Inflammatory macrophage treated with lipopolysaccharide for 4 hours (primary cell): ENCODE measurements around the gene NUP205.

Experiments used
- DNase-seq: peaks from one replicate; pipeline ENCODE4 v3.0.0-alpha.2; 2020

NUP205 gene, protein sequence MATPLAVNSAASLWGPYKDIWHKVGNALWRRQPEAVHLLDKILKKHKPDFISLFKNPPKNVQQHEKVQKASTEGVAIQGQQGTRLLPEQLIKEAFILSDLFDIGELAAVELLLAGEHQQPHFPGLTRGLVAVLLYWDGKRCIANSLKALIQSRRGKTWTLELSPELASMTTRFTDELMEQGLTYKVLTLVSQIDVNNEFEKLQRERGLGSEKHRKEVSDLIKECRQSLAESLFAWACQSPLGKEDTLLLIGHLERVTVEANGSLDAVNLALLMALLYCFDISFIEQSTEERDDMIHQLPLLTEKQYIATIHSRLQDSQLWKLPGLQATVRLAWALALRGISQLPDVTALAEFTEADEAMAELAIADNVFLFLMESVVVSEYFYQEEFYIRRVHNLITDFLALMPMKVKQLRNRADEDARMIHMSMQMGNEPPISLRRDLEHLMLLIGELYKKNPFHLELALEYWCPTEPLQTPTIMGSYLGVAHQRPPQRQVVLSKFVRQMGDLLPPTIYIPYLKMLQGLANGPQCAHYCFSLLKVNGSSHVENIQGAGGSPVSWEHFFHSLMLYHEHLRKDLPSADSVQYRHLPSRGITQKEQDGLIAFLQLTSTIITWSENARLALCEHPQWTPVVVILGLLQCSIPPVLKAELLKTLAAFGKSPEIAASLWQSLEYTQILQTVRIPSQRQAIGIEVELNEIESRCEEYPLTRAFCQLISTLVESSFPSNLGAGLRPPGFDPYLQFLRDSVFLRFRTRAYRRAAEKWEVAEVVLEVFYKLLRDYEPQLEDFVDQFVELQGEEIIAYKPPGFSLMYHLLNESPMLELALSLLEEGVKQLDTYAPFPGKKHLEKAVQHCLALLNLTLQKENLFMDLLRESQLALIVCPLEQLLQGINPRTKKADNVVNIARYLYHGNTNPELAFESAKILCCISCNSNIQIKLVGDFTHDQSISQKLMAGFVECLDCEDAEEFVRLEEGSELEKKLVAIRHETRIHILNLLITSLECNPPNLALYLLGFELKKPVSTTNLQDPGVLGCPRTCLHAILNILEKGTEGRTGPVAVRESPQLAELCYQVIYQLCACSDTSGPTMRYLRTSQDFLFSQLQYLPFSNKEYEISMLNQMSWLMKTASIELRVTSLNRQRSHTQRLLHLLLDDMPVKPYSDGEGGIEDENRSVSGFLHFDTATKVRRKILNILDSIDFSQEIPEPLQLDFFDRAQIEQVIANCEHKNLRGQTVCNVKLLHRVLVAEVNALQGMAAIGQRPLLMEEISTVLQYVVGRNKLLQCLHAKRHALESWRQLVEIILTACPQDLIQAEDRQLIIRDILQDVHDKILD (N-terminal part only)

DNA sequence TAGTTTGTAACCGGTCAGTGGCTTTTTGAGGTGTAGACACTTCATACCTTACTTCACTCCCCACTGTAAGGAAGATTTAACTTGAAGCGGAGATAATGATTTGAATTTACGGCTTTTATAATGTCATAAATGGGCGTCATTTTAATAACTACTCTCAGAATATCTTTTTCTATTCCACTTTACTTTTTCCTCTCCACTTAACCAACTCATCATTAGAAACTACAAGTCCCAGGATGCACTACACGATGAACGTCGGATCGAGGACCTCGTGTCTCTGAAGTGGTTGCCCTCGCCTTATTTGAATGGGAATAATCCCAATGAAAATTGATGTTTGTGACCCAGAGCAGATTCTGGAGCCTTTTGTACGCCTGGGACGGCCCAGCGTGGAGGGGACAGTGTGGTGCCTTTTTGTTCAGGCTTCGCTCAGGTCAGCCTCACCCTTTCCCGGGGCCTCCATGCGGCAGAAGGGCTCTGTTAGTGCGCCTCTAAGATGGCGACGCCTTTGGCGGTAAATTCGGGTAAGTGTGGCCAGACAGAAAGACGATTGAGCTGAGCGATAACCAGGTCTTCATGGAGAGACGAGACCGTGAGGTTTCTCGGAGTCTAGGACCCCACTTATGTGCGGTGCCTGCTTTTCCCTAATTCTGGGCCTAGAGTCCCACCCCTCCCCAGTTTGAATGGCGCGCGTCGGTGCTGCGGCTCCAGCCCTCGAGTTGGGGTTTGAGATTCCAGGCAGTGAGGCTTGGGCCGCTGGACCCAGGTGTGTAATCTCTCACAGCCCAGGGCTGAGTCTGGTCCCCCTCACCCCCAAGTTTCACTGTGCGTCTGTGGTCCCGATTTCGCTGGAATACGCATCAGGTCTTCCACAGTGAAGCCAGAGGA lies at the start of gene NUP205:
Gene NUP205, plus strand, starts transcription at position 463 of the 882 bp plus-strand sequence. Its CDS starts 28 bp downstream, at position 491.
- peak; percentile 79 for DNase-seq

DNA sequence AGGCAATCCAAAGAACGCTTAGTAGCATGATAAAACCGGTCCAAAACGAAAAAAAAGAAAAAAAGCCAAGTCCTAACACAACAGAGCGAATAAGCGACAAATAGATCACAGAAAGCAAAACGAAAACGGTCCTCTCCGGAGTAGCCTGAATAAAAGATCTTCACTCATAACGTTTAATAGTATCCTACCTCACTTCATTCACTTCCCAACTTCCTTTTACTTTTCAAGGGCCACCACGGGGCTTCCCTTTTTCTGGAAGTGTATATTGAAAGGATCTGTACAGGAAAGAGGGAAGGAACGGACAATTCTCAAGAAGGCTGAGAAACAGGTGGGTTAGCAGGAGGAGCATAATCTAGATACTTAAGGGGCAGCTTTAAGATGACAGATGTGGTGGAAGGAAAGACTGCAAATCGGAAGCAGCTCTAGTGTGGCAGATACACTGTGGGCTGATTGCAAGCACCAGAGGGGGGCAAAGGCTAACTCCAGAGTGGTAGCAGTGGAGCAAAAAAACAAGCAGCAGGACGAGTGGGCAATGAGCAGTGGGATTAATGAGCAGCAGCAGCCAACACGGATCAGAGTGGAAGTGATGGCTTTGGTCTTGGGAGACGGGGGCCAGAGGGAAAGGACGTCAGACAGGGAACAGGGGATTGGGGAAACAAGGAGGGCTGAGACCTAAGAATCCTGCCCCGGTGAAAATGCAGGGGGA lies 48.7 kb upstream of the NUP205 start:
- DNase-seq = peak; percentile 46

DNA sequence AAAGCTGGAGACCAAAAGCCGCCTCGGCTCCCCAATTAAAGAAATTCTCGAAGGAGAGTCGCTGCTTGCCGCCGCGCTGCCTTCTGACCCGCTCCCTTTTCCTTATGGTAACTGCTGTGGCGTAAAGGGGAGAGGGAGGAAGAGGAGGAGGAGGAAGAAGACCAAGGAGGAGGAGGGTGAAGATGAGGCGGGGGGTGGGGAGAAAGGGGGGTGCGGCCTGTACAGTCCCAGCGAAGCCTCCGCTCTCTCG lies 48.2 kb upstream of the NUP205 start:
- DNase-seq = no peak

DNA sequence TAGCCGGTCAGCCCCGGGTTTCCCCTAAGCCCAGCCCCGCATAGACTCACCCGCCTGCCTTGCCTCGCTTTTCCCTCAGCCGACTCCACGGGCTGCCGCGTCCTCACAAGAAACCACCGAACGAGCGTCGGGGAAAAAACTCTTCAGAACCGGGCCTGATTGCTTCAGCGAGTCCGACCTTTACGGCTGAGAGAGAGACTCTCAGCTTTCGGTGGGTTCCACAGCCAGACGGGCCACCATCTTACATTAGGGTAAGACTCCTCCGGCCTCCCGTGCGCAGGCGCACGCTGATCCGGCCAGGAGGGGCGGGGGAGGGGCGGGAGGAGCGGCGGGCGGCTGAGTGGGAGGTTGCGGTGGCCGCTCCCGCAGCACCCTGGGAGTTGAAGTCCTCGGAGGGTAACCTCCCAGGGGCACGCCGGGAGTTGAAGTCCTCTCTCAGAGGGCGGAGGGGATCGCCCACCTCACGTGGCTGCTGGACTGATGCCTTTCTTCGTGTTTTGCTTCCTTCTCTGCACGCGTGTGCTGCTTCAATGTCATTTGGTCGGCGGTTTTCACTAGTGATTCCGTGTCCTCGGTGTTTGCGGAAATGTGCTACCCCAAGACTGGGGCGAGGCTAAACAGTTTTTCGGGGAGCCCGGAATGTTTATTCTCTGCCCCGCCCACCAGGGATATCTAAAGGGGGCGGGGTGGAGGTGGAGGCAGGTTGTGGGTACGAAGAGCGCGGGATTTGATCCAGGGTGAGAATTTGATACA lies 47.7 kb upstream of the NUP205 start, which contains the start of gene CNOT4:
Gene CNOT4, minus strand, starts transcription at position 264 of the 753 bp plus-strand sequence. CDS start 71,771 bp downstream, outside the sequence.
- peak; percentile 97 for DNase-seq

DNA sequence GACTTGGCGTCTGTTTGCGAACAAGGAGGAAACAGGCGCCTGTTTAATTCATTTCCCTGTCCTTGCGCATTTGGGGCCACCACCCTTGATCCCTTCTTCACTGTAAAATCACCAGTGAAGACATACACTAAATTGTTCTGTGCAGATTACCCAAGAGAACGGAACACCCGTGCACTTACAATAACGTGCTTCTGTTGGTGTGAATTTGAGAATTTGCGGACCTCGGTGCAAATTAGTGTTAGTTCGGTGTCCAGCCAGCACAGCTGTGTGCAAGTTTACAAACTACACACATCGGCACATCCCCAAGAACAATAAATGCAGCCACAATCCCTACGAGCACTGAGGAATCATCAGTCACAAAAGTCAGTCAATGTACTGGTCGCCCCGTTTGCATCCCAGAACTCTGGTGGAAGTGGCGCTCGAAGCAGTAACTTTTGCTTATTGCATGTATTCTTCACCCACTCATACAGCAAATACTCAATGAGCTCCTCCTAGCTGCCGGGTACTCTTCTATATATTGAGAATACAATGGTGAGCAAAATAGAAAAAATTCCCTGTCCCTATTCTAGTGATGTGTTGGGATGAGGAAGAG lies 47.0 kb upstream of the NUP205 start:
- DNase-seq = peak; percentile 41

DNA sequence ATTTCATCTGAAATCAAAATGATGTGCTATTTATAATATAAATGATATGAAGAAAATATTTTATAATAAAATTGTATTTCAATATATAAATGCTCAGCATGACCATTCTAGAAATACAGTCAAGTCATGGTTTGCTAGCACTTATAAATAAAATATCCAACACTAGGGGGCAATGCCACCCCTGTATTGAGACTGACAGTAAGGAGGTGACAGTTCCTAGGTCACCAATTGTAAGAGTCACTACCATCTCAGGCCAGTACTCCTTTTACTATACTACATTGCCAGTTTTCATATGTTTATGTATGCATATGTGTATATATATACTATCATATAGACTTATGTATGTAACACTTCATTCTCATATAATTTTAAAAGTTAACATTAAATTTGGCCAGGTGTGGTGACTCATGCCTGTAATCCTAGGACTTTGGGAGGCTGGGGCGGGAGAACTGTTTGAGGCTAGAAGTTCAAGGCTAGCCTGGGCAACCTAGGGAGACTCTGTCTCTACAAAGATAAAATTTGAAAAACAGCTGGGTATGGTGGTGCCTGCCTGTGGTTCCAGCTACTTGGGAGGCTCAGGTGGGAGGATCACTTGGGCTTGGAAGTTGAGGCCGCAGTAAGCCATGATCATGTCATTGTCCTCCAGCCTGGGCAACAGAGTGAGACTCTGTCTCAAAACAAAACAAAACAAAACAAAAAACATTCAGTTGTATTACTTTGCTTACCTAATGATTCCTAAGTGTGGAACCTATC lies 45.4 kb upstream of the NUP205 start:
- DNase-seq = peak; percentile 87

DNA sequence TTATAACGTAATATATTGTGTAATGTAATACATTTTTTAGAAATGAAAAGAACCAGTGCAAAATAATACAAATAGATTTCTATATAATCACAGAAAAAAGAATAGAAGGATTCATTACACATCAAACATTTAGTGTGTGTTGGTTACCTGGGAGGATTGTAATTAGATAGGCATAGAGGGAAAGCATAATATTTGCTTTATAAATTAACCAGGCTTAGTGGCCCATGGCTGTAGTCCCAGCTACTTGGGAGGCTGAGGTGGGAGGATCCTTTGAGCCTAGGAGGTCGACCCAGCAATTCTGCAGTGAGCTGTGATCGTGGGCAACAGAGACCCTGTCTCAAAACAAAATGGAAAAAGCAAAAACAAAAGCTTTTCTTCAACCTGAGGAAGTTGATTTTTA lies 42.9 kb upstream of the NUP205 start:
- DNase-seq = no peak

DNA sequence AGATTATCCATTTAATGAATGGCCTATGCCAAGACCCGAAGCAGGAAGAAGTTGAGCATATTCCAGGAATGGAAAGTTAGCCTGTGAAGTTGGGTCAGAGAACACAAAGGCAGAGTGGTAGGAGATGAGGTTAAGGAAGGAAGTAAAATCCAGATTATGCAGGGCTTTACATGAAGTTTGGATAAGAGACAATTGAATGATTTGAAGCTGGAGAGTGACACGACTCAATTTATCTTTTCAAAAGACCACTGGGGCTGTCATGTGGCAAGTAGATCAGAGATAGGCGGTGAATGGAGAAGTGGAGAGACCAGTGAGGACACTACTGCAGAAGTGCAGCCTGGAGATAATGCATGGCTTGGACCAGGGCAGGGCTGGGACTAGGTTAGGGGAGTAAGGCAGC lies 40.7 kb upstream of the NUP205 start:
- no peak for DNase-seq

DNA sequence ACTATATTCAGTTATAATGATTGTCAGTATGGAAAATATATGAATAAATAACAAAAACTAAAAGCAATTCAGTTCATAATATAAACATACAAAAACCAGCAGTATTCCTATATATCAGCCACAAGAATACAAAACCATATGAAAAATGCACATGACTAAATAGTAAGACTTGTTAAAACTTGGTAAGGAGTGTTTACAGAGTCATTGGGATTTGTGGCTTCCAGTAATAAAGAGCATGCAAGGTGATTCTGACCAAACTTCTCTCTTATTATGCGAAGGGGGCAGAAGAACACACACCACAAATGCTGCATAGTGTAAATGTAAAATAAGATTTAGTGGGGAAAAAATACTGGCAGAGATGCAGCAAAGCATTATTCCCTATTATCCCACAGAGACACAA lies 39.0 kb upstream of the NUP205 start:
- no peak for DNase-seq

DNA sequence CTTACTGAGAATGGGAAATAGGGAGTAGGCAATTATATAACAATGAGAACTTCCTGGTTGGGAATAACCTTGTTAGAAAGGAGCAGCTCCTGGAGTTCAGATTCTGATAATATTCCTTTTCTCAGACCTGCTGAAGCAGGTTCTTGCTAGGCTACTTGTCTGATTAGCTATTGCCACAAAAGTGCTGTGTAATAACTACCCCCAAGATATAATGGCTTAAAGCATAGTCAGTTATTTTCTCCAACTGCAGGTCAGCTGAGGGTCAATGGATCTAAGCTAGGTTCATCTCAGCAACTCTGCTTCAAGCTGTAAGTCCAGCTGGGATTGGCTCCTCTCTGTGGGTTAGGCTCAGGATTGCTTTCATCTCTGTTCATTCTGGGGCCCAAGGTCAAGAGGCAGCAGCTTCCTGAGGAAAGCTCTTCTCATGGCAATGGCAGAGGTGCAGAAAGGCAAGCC lies 38.5 kb upstream of the NUP205 start:
- DNase-seq = no peak

DNA sequence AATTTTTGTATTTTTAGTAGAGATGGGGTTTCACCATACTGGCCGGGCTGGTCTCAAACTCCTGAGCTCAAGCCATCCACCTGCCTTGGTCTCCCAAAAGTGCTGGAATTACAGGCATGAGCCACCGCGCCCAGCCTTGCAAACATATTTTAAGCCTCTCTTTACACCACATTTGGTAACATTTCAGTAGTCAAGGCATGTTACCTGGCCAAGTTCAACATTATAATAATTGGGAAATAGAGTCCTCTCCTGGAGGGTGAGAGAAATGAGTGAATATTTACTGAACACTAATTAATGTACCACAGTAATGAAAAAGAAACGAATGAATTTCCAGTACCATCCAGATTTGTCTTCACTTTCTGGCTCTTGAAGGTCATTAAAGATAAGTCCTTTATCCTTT lies 37.8 kb upstream of the NUP205 start:
- DNase-seq = no peak

DNA sequence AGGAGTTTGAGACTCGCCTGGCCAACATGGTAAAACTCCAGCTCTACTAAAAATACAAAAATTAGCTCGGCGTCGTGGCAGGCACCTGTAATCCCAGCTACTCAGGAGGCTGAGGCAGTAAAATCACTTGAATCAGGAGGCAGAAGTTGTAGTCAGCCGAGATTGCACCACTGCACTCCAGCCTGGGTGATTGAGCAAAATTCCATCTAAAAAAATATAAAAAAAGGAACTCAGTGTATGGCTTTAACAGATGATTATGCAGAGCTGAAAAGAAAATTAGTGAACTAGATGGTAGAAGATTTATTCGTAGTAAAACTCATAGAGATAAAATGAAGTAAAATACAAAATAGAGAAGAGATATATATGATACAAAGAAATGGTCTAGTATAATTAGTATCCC lies 35.2 kb upstream of the NUP205 start:
- DNase-seq = peak; percentile 20

DNA sequence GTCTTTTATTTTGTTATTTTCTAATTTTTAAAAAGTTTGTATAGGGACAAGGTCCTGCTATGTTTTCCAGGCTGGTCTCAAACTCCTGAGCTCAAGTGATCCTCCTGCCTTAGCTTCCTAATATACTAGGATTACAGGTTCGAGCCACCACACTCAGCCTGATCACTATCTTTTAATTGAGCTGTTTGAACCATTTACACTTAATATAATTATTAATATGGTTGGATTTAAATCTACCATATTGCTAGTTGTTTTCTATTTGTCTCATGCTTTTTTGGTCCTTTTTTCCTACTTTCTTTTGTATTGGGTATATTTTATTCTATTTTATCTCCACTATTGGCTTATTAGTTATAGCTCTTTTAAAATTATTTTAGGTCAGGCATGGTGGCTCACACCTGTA lies 34.6 kb upstream of the NUP205 start:
- no peak for DNase-seq

DNA sequence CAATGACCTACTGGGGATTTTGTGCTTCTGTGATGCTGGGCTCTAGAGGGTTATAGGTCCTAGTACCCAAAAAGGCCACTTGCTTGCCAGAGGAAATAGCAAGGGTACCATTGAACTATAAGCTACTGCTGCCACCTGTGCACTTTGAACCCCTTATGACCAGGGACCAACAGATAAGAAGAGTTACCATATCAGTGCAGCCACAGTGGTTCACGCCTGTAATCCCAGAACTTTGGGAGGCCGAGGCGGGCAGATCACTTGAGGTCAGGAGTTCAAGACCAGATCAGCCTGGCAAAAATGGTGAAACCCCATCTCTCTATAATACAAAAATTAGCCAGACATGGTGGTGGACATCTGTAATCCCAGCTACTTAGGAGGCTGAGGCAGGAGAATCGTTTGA lies 32.3 kb upstream of the NUP205 start:
- DNase-seq = no peak

DNA sequence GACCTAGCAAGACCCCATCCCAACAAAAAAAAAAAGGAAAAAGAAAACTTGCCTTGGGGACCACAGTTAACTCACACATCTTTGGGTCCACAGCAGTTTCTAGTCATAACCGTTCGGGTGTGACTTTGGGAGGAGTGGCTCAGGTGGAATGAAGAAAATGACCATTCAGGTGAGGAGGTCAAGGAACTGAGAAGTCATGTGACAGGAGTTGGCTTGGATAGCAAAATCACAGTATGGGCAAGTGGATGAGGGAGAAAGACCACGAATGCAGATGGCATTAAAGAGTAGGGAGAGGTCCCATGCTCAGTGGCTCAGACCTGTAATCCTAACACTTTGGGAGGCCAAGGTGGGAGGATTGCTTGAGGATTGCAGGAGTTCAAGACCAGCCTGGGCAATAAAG lies 30.7 kb upstream of the NUP205 start:
- DNase-seq = no peak

DNA sequence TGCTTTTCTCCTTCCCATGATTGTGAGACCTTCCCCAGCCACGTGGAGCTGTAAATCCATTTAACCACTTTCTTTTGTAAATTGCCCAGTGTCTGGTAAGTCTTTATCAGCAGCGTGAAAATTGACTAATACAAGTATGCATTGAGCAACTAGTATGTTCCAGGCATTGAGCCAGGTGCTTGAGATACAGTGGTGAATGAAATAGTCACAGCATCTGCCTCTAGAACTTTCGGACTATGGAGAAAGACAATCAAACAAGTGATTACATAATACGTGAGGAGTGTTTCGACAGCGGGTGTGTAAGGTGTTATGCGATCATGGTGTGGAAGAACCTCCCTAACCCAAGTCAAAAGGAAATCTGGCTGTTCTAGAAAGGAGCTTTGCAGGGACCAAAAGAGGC lies 21.6 kb upstream of the NUP205 start:
- DNase-seq = peak; percentile 39

DNA sequence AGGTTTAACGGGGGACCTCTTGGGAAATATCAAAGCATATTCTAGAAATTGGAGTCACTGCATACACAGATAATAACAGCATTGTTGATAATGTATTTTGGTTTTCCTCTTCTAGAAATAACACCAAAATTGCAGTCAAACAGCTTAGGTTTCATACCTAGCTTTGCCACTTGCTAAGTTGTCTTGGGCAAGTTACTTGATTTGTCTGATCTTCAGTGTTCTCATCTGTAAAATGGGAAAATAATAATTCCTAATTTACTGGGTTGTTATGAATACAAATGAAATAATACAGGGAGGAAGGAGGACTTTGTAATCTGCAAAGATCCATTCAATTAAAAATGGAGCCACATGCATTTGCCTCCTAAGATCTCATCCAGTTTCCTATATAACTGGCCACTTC lies 20.3 kb upstream of the NUP205 start:
- DNase-seq = no peak

DNA sequence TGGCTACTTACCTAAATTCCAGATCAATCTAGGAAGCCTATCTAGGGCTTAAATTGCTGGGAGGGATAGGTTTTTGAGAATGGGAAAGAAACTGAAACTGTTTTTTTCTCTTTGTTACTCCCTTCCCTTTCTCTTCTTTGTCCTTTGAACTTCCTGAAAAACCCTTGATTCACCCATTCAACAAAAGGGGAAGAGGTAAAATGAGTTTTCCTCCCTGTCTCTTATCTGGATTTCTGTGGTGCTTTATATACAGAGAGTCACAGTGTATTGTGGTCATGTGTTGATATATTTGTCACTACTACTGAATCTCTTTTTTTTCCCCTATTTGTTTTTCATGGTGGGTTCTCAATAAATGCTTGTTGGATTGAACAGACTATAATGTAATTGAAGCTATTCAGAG lies 19.8 kb upstream of the NUP205 start:
- DNase-seq = peak; percentile 65

DNA sequence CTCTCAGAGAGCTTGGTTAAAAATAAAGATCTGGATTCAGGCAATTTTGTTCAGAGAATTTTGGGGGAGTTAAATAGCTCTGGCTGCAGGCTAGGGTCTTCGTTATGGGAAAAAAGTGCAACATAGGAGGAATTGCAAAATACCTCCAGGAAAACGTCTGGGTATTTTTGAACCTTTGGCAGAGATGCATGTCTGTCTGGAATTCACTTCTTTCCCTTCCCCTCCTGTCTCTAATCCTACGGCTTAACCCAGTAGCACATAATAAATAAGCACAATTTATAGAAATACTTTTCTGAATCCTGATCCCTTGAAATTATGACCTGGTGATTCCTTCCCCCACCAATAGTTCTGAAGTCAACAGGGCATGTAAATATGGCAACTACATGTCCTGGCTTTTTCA lies 19.3 kb upstream of the NUP205 start:
- DNase-seq = no peak

DNA sequence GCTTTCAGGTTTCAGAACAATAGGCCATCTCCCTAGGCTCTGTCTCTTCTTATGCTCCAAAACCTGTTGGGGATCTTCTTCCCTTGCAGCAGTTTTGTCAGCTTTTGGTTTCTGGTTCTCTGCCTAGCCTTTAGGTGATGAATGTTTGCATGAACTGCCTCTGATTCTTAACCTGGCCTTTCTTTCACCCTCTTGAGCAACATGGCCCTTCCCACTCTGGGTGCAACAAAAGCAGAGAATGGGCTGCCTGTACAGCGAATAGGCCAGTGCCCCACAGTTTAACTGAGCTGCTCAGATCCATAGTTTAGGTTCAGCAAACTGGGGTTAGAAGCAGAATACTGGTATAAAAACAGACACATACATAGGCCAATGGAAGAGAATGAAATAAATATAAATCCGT lies 18.1 kb upstream of the NUP205 start:
- DNase-seq = no peak
